HCT116 (cell line): ENCODE measurements around the gene MAPK8IP1. TPM values are rescaled to one million over a fixed set of nuclear protein-coding genes. Genes with fewer than 3 reads are reported as not detected.

Experiments used
- ATAC-seq: fragments of 200-7000 bp; cut with Tn5 transposase; 2 replicates; pipeline ENCODE4 v1.9.1; 2020; ENCODE audit warnings: mild to moderate bottlenecking, moderate library complexity
- BruUV-seq: library from RNA; stranded (reverse); fragments of 400-500 nt; replicated peaks from 2 replicates; lab custom pipeline; 2021; lab: Mats Ljungman, UMichigan
- CTCF ChIA-PET: fragments of 300-600 bp; sonication (Branson Sonifier 250); formaldehyde crosslinking; loops from one replicate; lab custom pipeline; 2021; ENCODE audit warnings: antibody characterized with exemption; lab: Charles Lee
- POLR2A ChIA-PET: fragments of 300-600, 350-600 bp; sonication (Branson Sonifier 250); formaldehyde crosslinking; loops from one replicate; lab custom pipeline; 2021; ENCODE audit warnings: antibody characterized with exemption; lab: Charles Lee
- RAD21 ChIA-PET, 2 experiments: fragments of 300-600 bp; sonication (Branson Sonifier 250); formaldehyde crosslinking; loops; one replicate each; lab custom pipeline; 2023; ENCODE audit warnings: low total read pairs in 2 of 2; ENCODE audit not compliant: uncharacterized antibody in 2 of 2, unreplicated experiment in 2 of 2, low non-redundant PET in 1 of 2; lab: Charles Lee
- DNase-seq: peaks from one replicate; pipeline ENCODE4 v3.0.0-alpha.2; 2010; ENCODE audit warnings: low read depth, low spot score
- H2AFZ ChIP-seq: fragments of 200-600 bp; shearing (Covaris generic), sonication (generic); 2 replicates; pipeline ENCODE4 v1.6.1; 2017; ENCODE audit warnings: low read depth, mixed run types, mixed read lengths, antibody characterized with exemption, low read length; ENCODE audit not compliant: poor library complexity, severe bottlenecking
- H3K27ac ChIP-seq: 2 replicates; pipeline ENCODE4 v1.5.1; 2012; ENCODE audit warnings: low read depth, low read length
- H3K27me3 ChIP-seq: fragments of 200-600 bp; sonication (generic); 2 replicates; pipeline ENCODE4 v1.6.1; 2016; ENCODE audit warnings: mixed run types, low read length, mixed read lengths; ENCODE audit not compliant: insufficient read depth
- H3K36me3 ChIP-seq, 2 experiments: fragments of 200-500 bp in 1 of 2; fragments of 200-600 bp in 1 of 2; sonication (Bioruptor generic) in 1 of 2; sonication (generic) in 1 of 2; 2 replicates each; pipeline versions ENCODE4 v1.5.1 to v1.6.1; 2014 to 2016; ENCODE audit warnings: low read length in 2 of 2, inconsistent platforms in 1 of 2, mixed read lengths in 1 of 2, mixed run types in 1 of 2; ENCODE audit not compliant: insufficient read depth in 2 of 2, control insufficient read depth in 1 of 2
- H3K4me1 ChIP-seq, 2 experiments: fragments of 200-600 bp in 1 of 2; sonication (generic) in 1 of 2; 2 replicates each; pipeline versions ENCODE4 v1.5.1 to v1.6.1; 2012 to 2017; ENCODE audit warnings: low read length in 2 of 2, inconsistent platforms in 1 of 2, mild to moderate bottlenecking in 1 of 2, mixed read lengths in 1 of 2, mixed run types in 1 of 2, moderate library complexity in 1 of 2; ENCODE audit not compliant: insufficient read depth in 2 of 2, control insufficient read depth in 1 of 2
- H3K4me2 ChIP-seq: fragments of 200-600 bp; sonication (generic); 2 replicates; pipeline ENCODE4 v1.6.1; 2017; ENCODE audit warnings: mixed run types, low read length, mixed read lengths
- H3K4me3 ChIP-seq, 2 experiments: fragments of 200-600 bp in 1 of 2; sonication (generic) in 1 of 2; replicated peaks in 1 of 2; 2 replicates each; pipeline ENCODE4 v1.5.1; 2011 to 2016; ENCODE audit warnings: low read length in 2 of 2, control low read depth in 1 of 2, low read depth in 1 of 2, mild to moderate bottlenecking in 1 of 2, mixed read lengths in 1 of 2, mixed run types in 1 of 2
- H3K79me2 ChIP-seq: fragments of 200-600 bp; sonication (generic); 2 replicates; pipeline ENCODE4 v1.6.1; 2017; ENCODE audit warnings: mild to moderate bottlenecking, mixed run types, low read length, moderate library complexity, mixed read lengths; ENCODE audit not compliant: insufficient read depth
- H3K9ac ChIP-seq: fragments of 200-600 bp; sonication (generic); 2 replicates; pipeline ENCODE4 v1.6.1; 2016; ENCODE audit warnings: low read length, mixed read lengths
- H3K9me2 ChIP-seq: fragments of 200-600 bp; sonication (generic), shearing (Covaris generic); 2 replicates; pipeline ENCODE4 v1.6.1; 2017; ENCODE audit warnings: mixed run types, mild to moderate bottlenecking, moderate library complexity; ENCODE audit not compliant: insufficient read depth
- H3K9me3 ChIP-seq, 2 experiments: fragments of 200-500 bp in 1 of 2; fragments of 200-600 bp in 1 of 2; sonication (Bioruptor generic) in 1 of 2; sonication (generic) in 1 of 2; 2 replicates each; pipeline ENCODE4 v1.6.1; 2014 to 2017; ENCODE audit warnings: low read length in 2 of 2, mixed read lengths in 2 of 2, inconsistent platforms in 1 of 2, low read depth in 1 of 2, mild to moderate bottlenecking in 1 of 2, mixed run types in 1 of 2, moderate library complexity in 1 of 2; ENCODE audit not compliant: control insufficient read depth in 1 of 2, insufficient read depth in 1 of 2
- H4K20me1 ChIP-seq: fragments of 200-600 bp; sonication (generic), shearing (Covaris generic); 2 replicates; pipeline ENCODE4 v1.6.1; 2017; ENCODE audit warnings: mixed run types, mild to moderate bottlenecking, moderate library complexity; ENCODE audit not compliant: insufficient read depth
- CEBPB ChIP-seq: IDR thresholded peaks from 2 replicates; pipeline ENCODE4 v1.6.1; 2012; ENCODE audit warnings: low read depth
- EGR1 ChIP-seq: IDR thresholded peaks from 2 replicates; pipeline ENCODE4 v1.6.1; 2012; ENCODE audit warnings: low read depth
- ELF1 ChIP-seq: IDR thresholded peaks from 2 replicates; pipeline ENCODE4 v1.6.1; 2012; ENCODE audit warnings: low read depth, borderline replicate concordance
- EZH2 ChIP-seq: fragments of 200-600 bp; sonication (generic); IDR thresholded peaks from 2 replicates; pipeline ENCODE4 v1.6.1; 2017; ENCODE audit warnings: antibody characterized with exemption, mixed run types
- EZH2phosphoT487 ChIP-seq: fragments of 200-600 bp; IDR thresholded peaks from 2 replicates; pipeline ENCODE4 v1.6.1; 2018; ENCODE audit warnings: antibody characterized with exemption, borderline replicate concordance
- FOSL1 ChIP-seq: IDR thresholded peaks from 2 replicates; pipeline ENCODE4 v1.6.1; 2012; ENCODE audit warnings: low read depth
- JUND ChIP-seq: IDR thresholded peaks from 2 replicates; pipeline ENCODE4 v1.6.1; 2012
- POLR2A ChIP-seq: IDR thresholded peaks from 2 replicates; pipeline ENCODE4 v1.7.0; 2011; ENCODE audit warnings: borderline replicate concordance; ENCODE audit not compliant: insufficient read depth, insufficient read length; ENCODE audit errors: extremely low read depth
- RAD21 ChIP-seq: IDR thresholded peaks from 2 replicates; pipeline ENCODE4 v1.6.1; 2012; ENCODE audit warnings: low read depth, mild to moderate bottlenecking
- SIN3A ChIP-seq: IDR thresholded peaks from 2 replicates; pipeline ENCODE4 v1.6.1; 2012; ENCODE audit warnings: low read depth
- SP1 ChIP-seq: IDR thresholded peaks from 2 replicates; pipeline ENCODE4 v1.6.1; 2012; ENCODE audit warnings: low read depth
- SRF ChIP-seq: IDR thresholded peaks from 2 replicates; pipeline ENCODE4 v1.6.1; 2012; ENCODE audit warnings: low read depth
- TCF7L2 ChIP-seq: IDR thresholded peaks from 2 replicates; pipeline ENCODE4 v1.7.0; 2011; ENCODE audit warnings: borderline replicate concordance, inconsistent platforms; ENCODE audit not compliant: insufficient read depth, insufficient read length; ENCODE audit errors: extremely low read depth
- YY1 ChIP-seq: IDR thresholded peaks from 2 replicates; pipeline ENCODE4 v1.6.1; 2011; ENCODE audit warnings: low read length, low read depth, moderate library complexity, mild to moderate bottlenecking; ENCODE audit not compliant: insufficient replicate concordance; ENCODE audit errors: extremely low read depth
- ZNF274 ChIP-seq: fragments of 200-500 bp; sonication (Bioruptor generic); IDR thresholded peaks from 2 replicates; pipeline ENCODE4 v1.6.1; 2014; ENCODE audit warnings: mild to moderate bottlenecking, low read depth, low read length, inconsistent platforms
- intact Hi-C: fragments of 100-400 bp; cut with micrococcal nuclease; formaldehyde crosslinking; loops from 2 replicates; pipeline ENCODE4 v1.10.0; 2022
- total RNA-seq: library from RNA; stranded (reverse); gene quantifications from one replicate; pipeline ENCODE4 v1.2.1, GENCODE V29; 2021; ENCODE audit not compliant: unreplicated experiment
- TF ChIP-seq, protein P1 (sequence below), 3 experiments: fragments of 200-600 bp in 1 of 3; sonication (generic) in 1 of 3; IDR thresholded peaks in 2 of 3; conservative IDR thresholded peaks in 1 of 3; 2 replicates each; pipeline ENCODE4 v1.5.1; 2012 to 2017; ENCODE audit warnings: low read depth in 2 of 3, low read length in 2 of 3, antibody characterized with exemption in 1 of 3, borderline replicate concordance in 1 of 3, control low read depth in 1 of 3, mild to moderate bottlenecking in 1 of 3, mixed read lengths in 1 of 3, mixed run types in 1 of 3, moderate library complexity in 1 of 3; ENCODE audit not compliant: insufficient read depth in 1 of 3

The MAPK8IP1 gene
- total RNA-seq, 1 experiment from 2014 or later, result 10.1 TPM

DNA sequence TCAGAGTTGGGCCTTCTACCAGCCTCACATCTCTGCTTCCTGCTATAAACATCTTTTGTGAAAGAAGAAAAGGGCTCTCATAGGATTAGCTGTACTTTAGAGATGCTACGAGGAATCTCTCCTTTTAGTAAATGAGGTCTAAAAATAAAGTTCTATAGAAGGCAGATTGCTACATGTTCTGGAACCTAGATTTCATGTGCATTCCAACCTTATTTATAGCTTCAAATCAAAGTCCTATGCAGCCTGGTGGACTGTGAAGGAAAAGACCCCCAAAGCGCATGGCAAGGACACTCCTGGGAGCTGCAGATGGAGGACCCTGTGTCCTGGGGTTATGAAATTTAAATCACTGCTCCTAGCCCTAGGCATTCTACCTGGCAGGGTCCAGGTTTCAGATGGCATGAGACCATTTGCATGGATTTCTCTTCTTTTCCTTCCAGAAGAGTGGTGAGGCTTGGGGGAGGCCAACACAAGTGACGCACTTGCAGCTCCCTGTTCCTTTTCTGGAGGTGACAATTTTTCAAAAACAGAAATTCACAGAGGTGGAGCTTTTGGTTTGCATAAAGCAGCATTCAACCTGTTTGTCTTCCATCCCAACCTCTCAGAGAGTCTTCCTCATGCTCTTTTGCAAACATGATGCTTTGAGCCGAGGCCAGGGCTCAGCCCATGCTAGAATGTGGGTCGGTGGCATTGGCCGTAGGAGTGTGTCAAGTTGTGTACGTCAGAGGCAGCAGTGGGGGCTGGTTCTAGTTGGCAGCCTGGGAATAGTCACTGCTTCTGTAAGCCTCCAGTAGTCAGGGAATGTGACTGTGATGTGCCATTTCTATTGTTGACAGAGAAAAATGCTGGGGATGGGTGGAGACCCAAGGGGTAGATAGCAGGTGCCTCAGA, 31.9 kb upstream of the MAPK8IP1 start:
- POLR2A ChIA-PET, result no interaction called here
- H3K9me2 ChIP-seq, result no peaks in the 10 kb centered on the region
- H3K79me2 ChIP-seq, result peaks cover 30% of the 10 kb centered on the region

DNA sequence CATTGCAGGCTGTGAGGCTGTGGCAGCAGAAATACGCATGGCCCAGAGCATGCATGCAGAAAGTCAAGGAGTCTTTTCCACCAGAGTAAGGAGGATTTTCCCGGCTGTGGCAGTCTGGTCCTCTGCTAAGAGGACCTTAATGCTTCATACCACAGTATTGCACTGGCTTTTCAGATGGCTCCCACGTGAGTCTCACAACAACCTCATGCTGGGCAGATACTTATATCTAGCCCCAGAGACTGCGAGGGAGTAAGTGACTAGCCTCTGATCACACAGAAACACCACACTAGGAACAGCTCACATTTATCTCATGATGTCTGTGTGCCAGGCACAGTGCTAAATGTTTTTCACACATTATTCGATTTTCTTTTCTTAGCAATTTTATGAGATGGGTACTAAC, 30.1 kb upstream of the MAPK8IP1 start:
- no peaks in the 10 kb centered on the region for H3K9me2 ChIP-seq
- H3K4me3 ChIP-seq, result no peak overlapping the region
- DNase-seq (no peak), ATAC-seq (no peak)
- peaks cover 3 to 5% of the 10 kb centered on the region in 2 experiments; a peak in 3 of 4 replicates for H3K36me3 ChIP-seq
- no peak overlapping the region for H3K9ac ChIP-seq
- POLR2A ChIA-PET, result no interaction called here
- CTCF ChIA-PET, result no interaction called here
- H3K9me3 ChIP-seq, result no peaks in the 10 kb centered on the region
- H4K20me1 ChIP-seq, result no peaks in the 10 kb centered on the region
- H2AFZ ChIP-seq, result no peak overlapping the region
- RAD21 ChIA-PET, result no interaction called here
- BruUV-seq, result no TSS peak
- H3K27ac ChIP-seq, result no peak overlapping the region
- intact Hi-C loops, result no loop called here
- peaks cover 0 to 5% of the 10 kb centered on the region in 2 experiments; a peak in 1 of 4 replicates for H3K4me1 ChIP-seq
- peaks cover 19% of the 10 kb centered on the region for H3K79me2 ChIP-seq
- no peak overlapping the region for H3K4me2 ChIP-seq
- H3K27me3 ChIP-seq, result no peaks in the 10 kb centered on the region
- TF ChIP-seq CEBPB (no peak), SIN3A (no peak), JUND (no peak), ELF1 (no peak), TCF7L2 (no peak), RAD21 (no peak), EZH2phosphoT487 (no peak), FOSL1 (no peak), POLR2A (no peak), SP1 (no peak), ZNF274 (no peak), EGR1 (no peak), YY1 (no peak), EZH2 (no peak)
- TF ChIP-seq, protein P1, sequence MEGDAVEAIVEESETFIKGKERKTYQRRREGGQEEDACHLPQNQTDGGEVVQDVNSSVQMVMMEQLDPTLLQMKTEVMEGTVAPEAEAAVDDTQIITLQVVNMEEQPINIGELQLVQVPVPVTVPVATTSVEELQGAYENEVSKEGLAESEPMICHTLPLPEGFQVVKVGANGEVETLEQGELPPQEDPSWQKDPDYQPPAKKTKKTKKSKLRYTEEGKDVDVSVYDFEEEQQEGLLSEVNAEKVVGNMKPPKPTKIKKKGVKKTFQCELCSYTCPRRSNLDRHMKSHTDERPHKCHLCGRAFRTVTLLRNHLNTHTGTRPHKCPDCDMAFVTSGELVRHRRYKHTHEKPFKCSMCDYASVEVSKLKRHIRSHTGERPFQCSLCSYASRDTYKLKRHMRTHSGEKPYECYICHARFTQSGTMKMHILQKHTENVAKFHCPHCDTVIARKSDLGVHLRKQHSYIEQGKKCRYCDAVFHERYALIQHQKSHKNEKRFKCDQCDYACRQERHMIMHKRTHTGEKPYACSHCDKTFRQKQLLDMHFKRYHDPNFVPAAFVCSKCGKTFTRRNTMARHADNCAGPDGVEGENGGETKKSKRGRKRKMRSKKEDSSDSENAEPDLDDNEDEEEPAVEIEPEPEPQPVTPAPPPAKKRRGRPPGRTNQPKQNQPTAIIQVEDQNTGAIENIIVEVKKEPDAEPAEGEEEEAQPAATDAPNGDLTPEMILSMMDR (IDR thresholded peaks at IDR 0.05 in 2 of 3, conservative IDR thresholded peaks at IDR 0.05 in 1 of 3; ENCODE audit: borderline replicate concordance in 1 of 3, insufficient read depth in 1 of 3, low read depth in 2 of 3, low read length in 2 of 3), result no peak

More for the DNA sequence above, 31.9 kb upstream of the MAPK8IP1 start:
- Histone ChIP-seq H3K4me1 (peaks cover under 1 to 6% of the 10 kb centered on the region in 2 experiments; a peak in 3 of 4 replicates), H4K20me1 (no peaks in the 10 kb centered on the region), H3K4me3 (no peak overlapping the region), H3K27ac (no peak overlapping the region), H3K9me3 (no peaks in the 10 kb centered on the region), H3K27me3 (no peaks in the 10 kb centered on the region), H3K36me3 (peaks cover under 1 to 5% of the 10 kb centered on the region in 2 experiments; a peak in 3 of 4 replicates), H3K9ac (no peak overlapping the region), H3K4me2 (no peak overlapping the region), H2AFZ (no peak overlapping the region)
- ATAC-seq (no peak), DNase-seq (no peak)
- ChIA-PET RAD21 (no interaction called here), CTCF (no interaction called here)
- intact Hi-C loops, result no loop called here
- TF ChIP-seq SRF, result no peak
- no TSS peak for BruUV-seq
